Smooth muscle cell (in vitro differentiated cells): ENCODE data around the gene DLX6. TPM values are rescaled to one million over a fixed set of nuclear protein-coding genes. Genes with fewer than 3 reads are reported as not detected.

Experiments used
- DNase-seq: peaks from one replicate; lab custom pipeline; 2025; ENCODE audit not compliant: unreplicated experiment; lab: John Stamatoyannopoulos, UW
- H2AFZ ChIP-seq: fragments of 200-600 bp; sonication (generic); 2 replicates; pipeline ENCODE4 v1.6.0; 2016; ENCODE audit warnings: antibody characterized with exemption, low read depth, mild to moderate bottlenecking
- H3F3A ChIP-seq: fragments of 200-600 bp; sonication (generic); 2 replicates; pipeline ENCODE4 v1.6.0; 2017; ENCODE audit warnings: antibody characterized with exemption, low read depth
- H3K27ac ChIP-seq: fragments of 200-600 bp; sonication (generic); 2 replicates; pipeline ENCODE4 v1.5.1; 2016; ENCODE audit warnings: low read depth, mild to moderate bottlenecking
- H3K27me3 ChIP-seq: fragments of 200-600 bp; sonication (generic); 2 replicates; pipeline ENCODE4 v1.6.1; 2016; ENCODE audit warnings: low read depth, mild to moderate bottlenecking
- H3K36me3 ChIP-seq: fragments of 200-600 bp; sonication (generic); 2 replicates; pipeline ENCODE4 v1.5.1; 2016; ENCODE audit warnings: low read depth
- H3K4me1 ChIP-seq: fragments of 200-600 bp; sonication (generic); 2 replicates; pipeline ENCODE4 v1.5.1; 2016; ENCODE audit warnings: low read depth
- H3K4me2 ChIP-seq: fragments of 200-600 bp; sonication (generic); 2 replicates; pipeline ENCODE4 v1.6.0; 2016; ENCODE audit warnings: mild to moderate bottlenecking
- H3K4me3 ChIP-seq: fragments of 200-600 bp; sonication (generic); 2 replicates; pipeline ENCODE4 v1.5.1; 2016; ENCODE audit warnings: mild to moderate bottlenecking
- H3K79me2 ChIP-seq: fragments of 200-600 bp; sonication (generic); 2 replicates; pipeline ENCODE4 v1.6.0; 2016; ENCODE audit warnings: low read depth, mild to moderate bottlenecking
- H3K9ac ChIP-seq: fragments of 200-600 bp; sonication (generic); 2 replicates; pipeline ENCODE4 v1.6.0; 2016; ENCODE audit warnings: low read depth
- H3K9me3 ChIP-seq: fragments of 200-600 bp; sonication (generic); replicated peaks from 2 replicates; pipeline ENCODE4 v1.5.1; 2016; ENCODE audit warnings: low read depth
- H4K20me1 ChIP-seq: fragments of 200-600 bp; sonication (generic); 2 replicates; pipeline ENCODE4 v1.6.0; 2016; ENCODE audit warnings: low read depth
- CTCF ChIP-seq: fragments of 200-600 bp; sonication (generic); IDR thresholded peaks from 2 replicates; pipeline ENCODE4 v1.5.1; 2017; ENCODE audit warnings: borderline replicate concordance, mild to moderate bottlenecking, antibody characterized with exemption; ENCODE audit not compliant: insufficient read depth, poor library complexity, severe bottlenecking
- WGBS: methylation state at CpG from one replicate; pipeline ENCODE4 v1.1.7; 2016; ENCODE audit warnings: low lambda C conversion rate; 5-methylcytosine and 5-hydroxymethylcytosine counted together
- polyA plus RNA-seq: library from polyadenylated mRNA; unstranded; fragments of >200 nt; fragmentation: Nextera tagmentation; extraction: Ambion mirVana; gene quantifications from 2 replicates; pipeline ENCODE4 v1.2.1, GENCODE V29; 2016
- total RNA-seq: library from RNA; depleted of rRNA; stranded (reverse); fragments of >200 nt; gene quantifications from 2 replicates; pipeline ENCODE4 v1.2.3, GENCODE V29; 2014

The DLX6 gene
- total and polyA plus RNA-seq, 2 experiments from 2014 or later, result 0.43 to 2.6 TPM

- no peak for TF ChIP-seq CTCF
- 57% methylated on average over 1 of the region's 1 CpG for WGBS
- peaks cover 100% of the 10 kb centered on the region for H3K27me3 ChIP-seq
These were observed 5.8 kb downstream of the DLX6 start for GRCh38 chr7:97011104-97011503.

GRCh38 chr7:97011536-97012364 lies 6.4 kb downstream of the DLX6 start:
- no peak for TF ChIP-seq CTCF
- peaks cover 4% of the 10 kb centered on the region for H3K4me1 ChIP-seq
- H2AFZ ChIP-seq, result no peak overlapping the region
- H4K20me1 ChIP-seq, result no peaks in the 10 kb centered on the region
- H3K79me2 ChIP-seq, result no peaks in the 10 kb centered on the region
- DNase-seq, result no peak
- H3K4me2 ChIP-seq, result no peak overlapping the region
- H3K27ac ChIP-seq, result no peak overlapping the region
- 43% methylated on average over 15 of the region's 15 CpGs for WGBS
- no peaks in the 10 kb centered on the region for H3K36me3 ChIP-seq
- no peaks in the 10 kb centered on the region for H3F3A ChIP-seq
- no peaks in the 10 kb centered on the region for H3K9me3 ChIP-seq
- peaks cover 100% of the 10 kb centered on the region for H3K27me3 ChIP-seq
- H3K9ac ChIP-seq, result no peak overlapping the region
- H3K4me3 ChIP-seq, result no peak overlapping the region

More at GRCh38 chr7:97011104-97011503, 5.8 kb downstream of the DLX6 start:
- no peaks in the 10 kb centered on the region for H3K36me3 ChIP-seq
- no peak overlapping the region for H3K9ac ChIP-seq
- no peaks in the 10 kb centered on the region for H3F3A ChIP-seq
- H2AFZ ChIP-seq, result no peak overlapping the region
- no peak overlapping the region for H3K27ac ChIP-seq
- no peaks in the 10 kb centered on the region for H3K79me2 ChIP-seq
- H3K4me1 ChIP-seq, result no peaks in the 10 kb centered on the region
- no peak overlapping the region for H3K4me2 ChIP-seq
- no peaks in the 10 kb centered on the region for H4K20me1 ChIP-seq
- no peak for DNase-seq
- H3K9me3 ChIP-seq, result no peaks in the 10 kb centered on the region
- no peak overlapping the region for H3K4me3 ChIP-seq

- no peaks in the 10 kb centered on the region for H3K79me2 ChIP-seq
These were observed 7.2 kb downstream of the DLX6 start for GRCh38 chr7:97012365-97013133.

More at GRCh38 chr7:97012365-97013133, 7.2 kb downstream of the DLX6 start:
- peaks cover 100% of the 10 kb centered on the region for H3K27me3 ChIP-seq
- DNase-seq, result no peak
- H3K4me2 ChIP-seq, result no peak overlapping the region
- no peaks in the 10 kb centered on the region for H3K9me3 ChIP-seq
- no peak overlapping the region for H3K27ac ChIP-seq
- H3K36me3 ChIP-seq, result no peaks in the 10 kb centered on the region
- TF ChIP-seq CTCF, result no peak
- no peak overlapping the region for H3K9ac ChIP-seq
- no peaks in the 10 kb centered on the region for H3F3A ChIP-seq
- no peak overlapping the region for H2AFZ ChIP-seq
- no peaks in the 10 kb centered on the region for H4K20me1 ChIP-seq
- no peak overlapping the region for H3K4me3 ChIP-seq
- WGBS, result 10% methylated on average over 21 of the region's 21 CpGs
- H3K4me1 ChIP-seq, result peaks cover 12% of the 10 kb centered on the region
